ENCODE measurements around the gene EMC7.
"Not testable (repeated sequence)": the region's sequence is repeated elsewhere in the genome, so short reads cannot be mapped to it uniquely, and the experiment has no call there.

The EMC7 gene

DNA sequence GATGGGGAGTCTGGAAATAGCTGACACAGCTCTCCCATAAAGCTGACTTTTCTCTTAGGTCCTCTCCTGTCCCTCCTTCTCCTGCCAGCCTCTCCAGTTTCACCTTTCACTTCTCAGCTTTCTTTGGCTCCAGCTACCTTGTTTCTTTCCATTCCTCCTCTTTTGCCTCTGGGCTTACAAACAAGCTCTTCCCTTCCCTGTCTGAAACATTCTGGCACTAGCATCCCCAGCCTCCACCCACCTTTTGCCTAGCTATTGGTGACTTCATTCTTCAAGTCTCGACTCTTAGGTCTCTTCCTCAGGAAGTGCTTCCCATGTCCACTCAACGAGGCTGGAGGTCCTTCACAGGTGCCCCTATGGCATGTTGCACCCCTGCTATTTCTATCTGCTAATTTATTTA, 42.2 kb downstream of the EMC7 start:
- no peaks in the 10 kb centered on the region for H3K36me3 ChIP-seq (ENCODE audit: control insufficient read depth, insufficient read depth, low read length)
- no peak overlapping the region for H3K4me3 ChIP-seq (ENCODE audit: insufficient read depth, low read depth, low read length)
- WGBS, 2 experiments = 70 to 76% methylated on average over 2 of the region's 2 CpGs
- H3K4me1 ChIP-seq (ENCODE audit: control insufficient read depth, insufficient read depth, low read length) = no peaks in the 10 kb centered on the region
- no peaks in the 10 kb centered on the region for H3K9me3 ChIP-seq (ENCODE audit: control insufficient read depth, low read length)
- H3K27me3 ChIP-seq (ENCODE audit: control insufficient read depth, insufficient read depth, low read length, poor library complexity, severe bottlenecking) = no peaks in the 10 kb centered on the region
- H3K27ac ChIP-seq (ENCODE audit: insufficient read depth, low read depth, low read length, poor library complexity, severe bottlenecking) = no peak overlapping the region

DNA sequence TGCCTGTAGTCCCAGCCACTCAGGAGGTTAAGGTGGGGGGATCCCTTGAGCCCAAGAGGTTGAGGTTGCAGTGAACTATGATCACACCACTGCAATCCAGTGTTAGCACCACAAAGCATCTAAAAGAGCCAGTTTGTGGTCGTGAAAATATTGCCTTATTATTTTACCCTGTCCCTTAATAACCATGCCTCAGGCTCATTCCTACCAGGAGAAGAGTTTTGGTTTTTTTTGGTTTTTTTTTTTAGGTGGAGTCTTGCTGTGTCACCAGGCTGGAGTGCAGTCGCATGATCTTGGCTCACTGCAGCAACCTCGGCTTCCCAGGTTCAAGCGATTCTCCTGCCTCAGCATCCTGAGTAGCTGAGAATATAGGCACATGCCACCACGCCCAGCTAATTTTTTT, 44.8 kb downstream of the EMC7 start:
- Histone ChIP-seq H3K36me3 (ENCODE audit: control insufficient read depth, insufficient read depth, low read length) (no peaks in the 10 kb centered on the region), H3K4me1 (ENCODE audit: control insufficient read depth, insufficient read depth, low read length) (no peaks in the 10 kb centered on the region), H3K4me3 (ENCODE audit: insufficient read depth, low read depth, low read length) (no peak overlapping the region), H3K27ac (ENCODE audit: insufficient read depth, low read depth, low read length, poor library complexity, severe bottlenecking) (no peak overlapping the region), H3K9me3 (ENCODE audit: control insufficient read depth, low read length) (no peaks in the 10 kb centered on the region), H3K27me3 (ENCODE audit: control insufficient read depth, insufficient read depth, low read length, poor library complexity, severe bottlenecking) (no peaks in the 10 kb centered on the region)
- WGBS, 2 experiments = 91 to 97% methylated on average over 5 of the region's 5 CpGs

DNA sequence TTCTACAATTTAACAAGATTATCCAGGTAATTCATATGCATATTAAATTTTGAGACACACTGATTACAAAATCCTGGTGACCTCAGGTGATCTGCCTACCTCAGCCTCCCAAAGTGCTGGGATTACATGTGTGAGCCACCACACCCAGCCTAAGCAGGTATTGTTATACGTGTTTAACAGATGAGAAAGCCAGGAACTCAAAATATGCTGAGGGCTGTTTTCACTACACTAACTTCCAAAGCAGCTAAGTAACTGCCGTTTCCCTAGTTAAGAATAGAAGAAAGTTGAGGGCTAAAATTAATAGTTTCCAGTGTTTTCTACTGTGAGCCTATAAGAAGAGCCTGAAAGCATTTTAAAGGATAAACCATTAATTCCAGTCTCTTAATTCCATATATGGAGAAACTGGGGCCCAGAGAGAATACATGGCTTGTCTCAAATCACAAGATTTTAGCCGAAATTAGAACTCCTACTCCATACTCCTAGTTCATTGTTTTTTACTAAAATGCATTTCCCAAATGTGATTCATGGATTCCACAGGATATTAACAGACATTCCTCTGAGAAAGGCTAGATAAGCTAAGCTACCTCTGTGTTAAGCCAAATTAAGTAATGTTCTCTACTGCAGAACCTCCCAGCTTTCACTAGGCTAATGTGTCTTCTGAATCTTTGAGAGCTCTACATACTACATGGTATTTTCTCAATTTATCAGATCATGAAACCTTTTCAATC, 45.6 kb downstream of the EMC7 start:
- Histone ChIP-seq H3K27ac (ENCODE audit: insufficient read depth, low read depth, low read length, poor library complexity, severe bottlenecking) (no peak overlapping the region), H3K4me3 (ENCODE audit: insufficient read depth, low read depth, low read length) (no peak overlapping the region), H3K27me3 (ENCODE audit: control insufficient read depth, insufficient read depth, low read length, poor library complexity, severe bottlenecking) (no peaks in the 10 kb centered on the region), H3K4me1 (ENCODE audit: control insufficient read depth, insufficient read depth, low read length) (no peaks in the 10 kb centered on the region), H3K9me3 (ENCODE audit: control insufficient read depth, low read length) (no peaks in the 10 kb centered on the region), H3K36me3 (ENCODE audit: control insufficient read depth, insufficient read depth, low read length) (no peaks in the 10 kb centered on the region)
- WGBS, 2 experiments = 92 to 98% methylated on average over 2 to 3 of the region's 3 CpGs

DNA sequence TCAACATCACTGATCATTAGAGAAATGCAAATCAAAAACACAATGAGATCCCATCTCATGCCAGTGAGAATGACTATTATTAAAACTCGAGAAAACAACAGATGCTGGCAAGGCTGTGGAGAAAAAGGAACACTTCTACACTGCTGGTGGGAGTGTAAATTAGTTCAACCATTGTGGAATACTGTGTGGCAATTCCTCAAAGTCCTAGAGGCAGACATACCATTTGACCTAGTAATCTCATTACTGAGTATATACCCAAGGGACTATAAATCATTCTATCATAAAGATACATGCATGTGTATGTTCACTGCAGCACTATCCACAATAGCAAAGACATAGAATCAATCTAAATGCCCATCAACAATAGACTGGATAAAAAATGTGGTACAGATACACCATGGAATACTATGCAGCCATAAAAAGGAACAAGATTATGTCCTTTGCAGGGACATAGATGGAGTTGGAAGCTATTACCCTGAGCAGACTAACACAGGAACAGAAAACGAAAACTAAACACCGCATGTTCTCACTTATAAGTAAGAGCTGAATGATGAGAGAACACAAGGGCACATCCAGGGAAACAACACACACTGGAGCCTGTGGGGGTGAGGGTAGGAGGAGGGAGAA, 47.5 kb downstream of the EMC7 start:
- Histone ChIP-seq H3K27me3 (ENCODE audit: control insufficient read depth, insufficient read depth, low read length, poor library complexity, severe bottlenecking) (no peaks in the 10 kb centered on the region), H3K4me3 (ENCODE audit: insufficient read depth, low read depth, low read length) (no peak overlapping the region), H3K27ac (ENCODE audit: insufficient read depth, low read depth, low read length, poor library complexity, severe bottlenecking) (no peak overlapping the region), H3K36me3 (ENCODE audit: control insufficient read depth, insufficient read depth, low read length) (no peaks in the 10 kb centered on the region), H3K4me1 (ENCODE audit: control insufficient read depth, insufficient read depth, low read length) (no peaks in the 10 kb centered on the region), H3K9me3 (ENCODE audit: control insufficient read depth, low read length) (no peaks in the 10 kb centered on the region)
- 96 to 98% methylated on average over 3 of the region's 3 CpGs for WGBS, 2 experiments

DNA sequence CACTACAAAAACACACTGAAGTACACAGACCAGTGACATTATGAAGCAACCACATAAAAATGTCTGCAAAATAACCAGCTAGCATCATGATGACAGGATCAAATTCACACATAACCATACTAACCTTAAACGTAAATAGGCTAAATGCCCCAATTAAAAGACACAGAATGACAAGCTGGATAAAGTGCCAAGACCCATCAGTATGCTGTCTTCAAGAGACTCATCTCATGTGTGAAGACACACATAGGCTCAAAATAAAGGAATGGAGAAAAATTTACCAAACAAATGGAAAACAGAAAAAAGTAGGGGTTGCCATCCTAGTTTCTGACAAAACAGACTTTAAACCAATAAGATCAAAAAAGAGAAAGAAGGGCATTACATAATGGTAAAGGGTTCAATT, 51.3 kb downstream of the EMC7 start:
- not testable (repeated sequence) for H3K36me3 ChIP-seq (ENCODE audit: control insufficient read depth, insufficient read depth, low read length); H3K27ac ChIP-seq (ENCODE audit: insufficient read depth, low read depth, low read length, poor library complexity, severe bottlenecking); H3K4me1 ChIP-seq (ENCODE audit: control insufficient read depth, insufficient read depth, low read length); H3K4me3 ChIP-seq (ENCODE audit: insufficient read depth, low read depth, low read length); H3K27me3 ChIP-seq (ENCODE audit: control insufficient read depth, insufficient read depth, low read length, poor library complexity, severe bottlenecking); H3K9me3 ChIP-seq (ENCODE audit: control insufficient read depth, low read length)
- 81 to 84% methylated on average over 1 of the region's 1 CpG for WGBS, 2 experiments

DNA sequence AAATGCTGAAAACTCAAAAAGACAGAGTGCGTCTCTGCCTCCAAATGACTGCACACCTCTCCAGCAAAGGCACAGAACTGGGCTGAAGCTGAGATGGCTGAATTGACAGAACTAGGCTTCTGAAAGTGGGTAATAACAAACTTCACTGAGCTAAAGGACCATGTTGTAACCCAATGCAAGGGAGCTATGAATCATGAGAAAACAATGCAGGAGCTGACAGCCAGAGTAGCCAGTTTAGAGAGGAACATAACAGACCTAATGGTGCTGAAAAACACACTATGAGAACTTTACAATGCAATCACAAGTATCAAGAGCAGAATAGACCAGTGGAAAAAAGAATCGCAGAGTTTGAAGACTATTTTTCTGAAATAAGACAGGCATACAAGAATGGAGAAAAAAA, 52.5 kb downstream of the EMC7 start:
- no peaks in the 10 kb centered on the region for H3K4me1 ChIP-seq (ENCODE audit: control insufficient read depth, insufficient read depth, low read length)
- H3K9me3 ChIP-seq (ENCODE audit: control insufficient read depth, low read length) = no peaks in the 10 kb centered on the region
- H3K27ac ChIP-seq (ENCODE audit: insufficient read depth, low read depth, low read length, poor library complexity, severe bottlenecking) = no peak overlapping the region
- H3K4me3 ChIP-seq (ENCODE audit: insufficient read depth, low read depth, low read length) = no peak overlapping the region
- no peaks in the 10 kb centered on the region for H3K27me3 ChIP-seq (ENCODE audit: control insufficient read depth, insufficient read depth, low read length, poor library complexity, severe bottlenecking)
- WGBS, 2 experiments = 93 to 96% methylated on average over 2 of the region's 2 CpGs
- H3K36me3 ChIP-seq (ENCODE audit: control insufficient read depth, insufficient read depth, low read length) = no peaks in the 10 kb centered on the region

DNA sequence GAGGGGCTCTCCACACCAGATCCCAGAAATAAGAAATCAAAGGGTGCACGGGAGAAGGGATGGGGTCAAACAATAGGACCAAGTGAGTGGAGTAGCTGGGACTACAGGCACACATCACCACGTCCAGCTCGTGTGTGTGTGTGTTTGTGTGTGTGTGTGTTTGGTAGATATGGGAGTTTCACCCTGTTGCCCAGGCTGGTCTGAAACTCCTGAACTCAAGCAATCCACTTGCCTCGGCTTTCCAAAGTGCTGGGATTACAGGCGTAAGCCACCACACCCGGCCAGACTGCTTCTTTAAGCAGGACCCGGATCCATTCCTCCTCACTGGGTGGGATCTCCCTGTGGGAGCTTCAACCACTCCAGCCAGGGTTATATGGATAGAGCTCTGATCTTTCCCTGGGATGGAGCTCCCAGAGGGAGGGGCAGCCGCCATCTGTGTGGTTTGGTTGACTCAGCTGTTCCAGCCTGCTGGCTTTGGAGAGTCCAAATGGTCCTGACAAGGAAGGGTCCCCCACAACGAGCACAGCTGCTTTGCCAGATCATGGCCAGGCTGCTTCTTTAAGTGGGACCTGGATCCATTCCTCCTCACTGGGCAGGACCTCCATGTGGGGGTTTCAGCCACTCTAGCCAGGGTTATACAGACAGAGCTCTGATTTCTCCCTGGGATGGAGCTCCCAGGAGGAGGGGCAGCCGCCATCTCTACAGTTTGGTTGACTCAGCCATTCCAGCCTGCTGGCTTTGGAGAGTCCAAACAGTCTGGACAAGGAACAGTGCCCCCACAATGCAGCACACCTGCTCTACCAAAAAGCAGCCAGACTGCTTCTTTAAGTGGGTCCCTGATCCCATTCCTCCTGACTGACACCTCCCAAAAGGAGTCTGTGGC, 53.5 kb downstream of the EMC7 start:
- Histone ChIP-seq H3K4me3 (ENCODE audit: insufficient read depth, low read depth, low read length) (no peak overlapping the region), H3K27ac (ENCODE audit: insufficient read depth, low read depth, low read length, poor library complexity, severe bottlenecking) (no peak overlapping the region), H3K9me3 (ENCODE audit: control insufficient read depth, low read length) (no peaks in the 10 kb centered on the region), H3K4me1 (ENCODE audit: control insufficient read depth, insufficient read depth, low read length) (no peaks in the 10 kb centered on the region), H3K27me3 (ENCODE audit: control insufficient read depth, insufficient read depth, low read length, poor library complexity, severe bottlenecking) (no peaks in the 10 kb centered on the region), H3K36me3 (ENCODE audit: control insufficient read depth, insufficient read depth, low read length) (no peaks in the 10 kb centered on the region)
- 88 to 92% methylated on average over 10 of the region's 10 CpGs for WGBS, 2 experiments

DNA sequence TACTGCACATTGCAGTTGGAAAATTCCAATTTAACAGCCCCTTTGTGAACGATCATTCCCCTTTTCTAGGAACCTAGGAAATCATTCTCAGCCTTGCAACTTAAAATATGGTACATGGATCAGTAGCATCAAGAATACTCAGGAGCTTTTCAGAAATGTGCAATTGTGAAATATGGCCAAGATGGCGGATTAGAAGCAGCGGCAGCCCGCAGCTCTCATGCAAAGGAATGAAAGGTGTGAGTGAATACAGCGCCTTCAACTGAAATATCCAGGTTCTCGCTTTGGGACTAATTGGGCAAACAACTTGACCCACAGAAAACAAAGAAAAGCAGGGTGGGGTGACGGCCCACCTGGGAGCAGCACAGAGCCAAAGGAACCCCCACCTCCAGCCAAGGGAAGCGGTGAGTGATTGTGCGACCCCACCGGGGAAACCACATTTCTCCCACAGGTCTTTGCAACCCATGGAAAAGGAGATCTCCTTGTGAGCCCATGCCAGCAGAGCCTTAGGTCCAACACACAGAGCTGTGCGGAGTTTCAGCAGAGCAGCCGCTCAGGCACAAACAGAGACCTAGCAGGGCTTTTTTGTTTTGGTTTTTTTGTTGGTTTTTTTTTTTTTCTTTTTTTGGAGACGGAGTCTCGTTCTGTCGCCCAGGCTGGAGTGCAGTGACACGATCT, 55.1 kb downstream of the EMC7 start:
- Histone ChIP-seq H3K9me3 (ENCODE audit: control insufficient read depth, low read length) (no peaks in the 10 kb centered on the region), H3K27ac (ENCODE audit: insufficient read depth, low read depth, low read length, poor library complexity, severe bottlenecking) (no peak overlapping the region), H3K4me3 (ENCODE audit: insufficient read depth, low read depth, low read length) (no peak overlapping the region), H3K36me3 (ENCODE audit: control insufficient read depth, insufficient read depth, low read length) (no peaks in the 10 kb centered on the region), H3K27me3 (ENCODE audit: control insufficient read depth, insufficient read depth, low read length, poor library complexity, severe bottlenecking) (no peaks in the 10 kb centered on the region), H3K4me1 (ENCODE audit: control insufficient read depth, insufficient read depth, low read length) (no peaks in the 10 kb centered on the region)
- 93 to 97% methylated on average over 12 of the region's 16 CpGs for WGBS, 2 experiments

DNA sequence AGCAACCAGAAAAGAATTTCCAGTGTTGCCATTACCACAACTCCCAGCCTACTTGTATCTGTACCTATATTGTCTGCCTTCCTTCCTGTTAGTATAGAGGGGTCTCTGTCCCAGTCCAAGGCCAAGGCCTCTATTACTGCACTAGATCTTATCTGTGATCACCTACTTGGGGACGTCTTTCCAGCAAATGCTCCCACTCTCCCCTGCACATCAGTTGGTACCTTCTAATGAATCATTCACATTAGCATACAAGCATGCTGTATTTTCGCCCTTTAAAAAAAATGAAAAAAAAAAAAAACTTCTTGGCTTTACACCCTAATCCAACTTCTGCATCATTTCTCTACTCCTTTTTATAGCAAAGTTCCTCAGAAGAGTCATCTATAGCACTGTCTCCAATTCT, 57.8 kb downstream of the EMC7 start:
- Histone ChIP-seq H3K27me3 (ENCODE audit: control insufficient read depth, insufficient read depth, low read length, poor library complexity, severe bottlenecking) (peaks cover 14% of the 10 kb centered on the region), H3K36me3 (ENCODE audit: control insufficient read depth, insufficient read depth, low read length) (no peaks in the 10 kb centered on the region), H3K4me3 (ENCODE audit: insufficient read depth, low read depth, low read length) (no peak overlapping the region), H3K4me1 (ENCODE audit: control insufficient read depth, insufficient read depth, low read length) (no peaks in the 10 kb centered on the region), H3K9me3 (ENCODE audit: control insufficient read depth, low read length) (no peaks in the 10 kb centered on the region), H3K27ac (ENCODE audit: insufficient read depth, low read depth, low read length, poor library complexity, severe bottlenecking) (no peak overlapping the region)
- WGBS, 2 experiments = 92 to 93% methylated on average over 2 of the region's 2 CpGs

DNA sequence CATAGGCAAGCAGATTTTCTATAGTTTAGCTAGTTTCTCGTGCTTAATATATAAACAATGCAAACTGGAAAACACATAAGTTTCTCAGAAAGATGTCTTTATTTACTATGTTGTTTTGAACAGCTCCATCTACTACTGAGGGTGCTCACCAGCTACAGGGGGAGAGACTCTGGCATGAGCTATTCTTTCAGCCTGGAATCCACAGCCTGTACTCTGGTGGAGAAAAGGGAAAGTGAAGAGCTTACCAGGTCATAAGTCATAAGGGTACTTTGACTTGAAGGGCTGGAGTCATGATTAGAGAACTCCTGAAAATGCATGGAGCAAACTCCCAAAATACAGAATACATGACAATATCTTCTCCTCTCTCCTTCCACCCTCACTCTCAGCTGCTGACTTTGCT, 58.3 kb downstream of the EMC7 start:
- Histone ChIP-seq H3K27ac (ENCODE audit: insufficient read depth, low read depth, low read length, poor library complexity, severe bottlenecking) (no peak overlapping the region), H3K4me3 (ENCODE audit: insufficient read depth, low read depth, low read length) (no peak overlapping the region), H3K9me3 (ENCODE audit: control insufficient read depth, low read length) (no peaks in the 10 kb centered on the region), H3K4me1 (ENCODE audit: control insufficient read depth, insufficient read depth, low read length) (no peaks in the 10 kb centered on the region), H3K36me3 (ENCODE audit: control insufficient read depth, insufficient read depth, low read length) (no peaks in the 10 kb centered on the region), H3K27me3 (ENCODE audit: control insufficient read depth, insufficient read depth, low read length, poor library complexity, severe bottlenecking) (peaks cover 14% of the 10 kb centered on the region)
- 100% methylated on average over 1 of the region's 1 CpG; no CpG with 5 or more reads in 1 of the 2 experiments for WGBS, 2 experiments
